HG03103 (cell line): ENCODE results near the gene ZNF195.
"Not testable (repeated sequence)": the region's sequence is repeated elsewhere in the genome, so short reads cannot be mapped to it uniquely, and the experiment has no call there.

Source experiments
- ATAC-seq: cut with Tn5 transposase; IDR thresholded peaks from one replicate; pipeline ENCODE4 v1.9.1; 2021; ENCODE audit warnings: low read depth; ENCODE audit not compliant: unreplicated experiment

The ZNF195 gene

DNA sequence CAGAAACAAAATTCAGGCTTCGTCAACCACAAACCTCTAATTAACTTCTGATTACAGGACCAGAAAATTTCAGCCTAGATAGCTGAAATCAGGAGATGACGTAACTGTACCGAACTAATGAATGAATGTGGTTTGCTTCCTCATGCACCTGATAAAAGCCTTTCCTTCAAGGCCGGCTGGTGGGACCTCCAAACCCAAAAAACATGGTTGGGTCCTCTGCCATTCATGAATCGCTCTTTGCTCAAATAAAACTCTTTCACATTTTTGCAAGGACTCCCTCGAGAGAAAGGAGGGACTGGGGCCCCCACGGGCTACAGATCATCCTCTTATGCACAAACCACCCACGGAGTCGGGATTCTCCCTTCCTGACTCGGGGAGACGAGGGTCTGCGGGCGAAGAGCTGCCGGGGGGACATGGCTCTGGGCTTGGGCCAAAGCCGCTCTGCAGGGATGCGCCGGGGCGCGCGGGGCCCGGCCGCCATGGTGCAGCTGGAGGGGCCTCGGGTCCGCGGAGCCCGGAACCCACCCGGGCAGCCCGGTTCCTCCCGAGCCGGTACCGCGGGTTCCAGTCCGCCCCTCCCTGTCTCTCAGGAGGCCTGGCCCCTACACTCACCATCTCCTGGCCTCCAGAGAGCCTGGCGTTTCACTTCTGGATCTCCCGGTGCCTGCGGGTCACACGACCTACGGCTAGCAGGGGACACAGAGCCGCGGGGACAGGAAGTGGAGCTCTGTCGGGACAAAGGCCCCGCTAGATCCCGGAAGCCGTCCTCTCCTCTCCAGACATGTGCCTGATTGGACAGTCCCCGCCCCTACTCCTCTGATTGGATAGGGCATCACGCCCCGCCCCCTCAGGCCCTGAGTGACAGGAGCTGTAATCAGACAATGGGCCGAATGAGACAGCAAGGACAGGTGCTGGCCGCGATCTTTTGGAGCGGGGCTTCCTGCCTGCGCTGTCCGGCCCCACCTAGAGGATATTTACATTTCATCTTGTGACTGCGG is at the start of gene ZNF195:
Gene ZNF195, minus strand, starts transcription at position 721 of the 998 bp plus-strand sequence. Its CDS starts 106 bp downstream, at position 615.
- ATAC-seq, result peak; percentile 99

GRCh38 chr11:3428076-3428475 is 49.1 kb upstream of the ZNF195 start:
- not testable (repeated sequence) for ATAC-seq

- ATAC-seq, result not testable (repeated sequence)
Measured at GRCh38 chr11:3426541-3426940, 47.6 kb upstream of the ZNF195 start.

- not testable (repeated sequence) for ATAC-seq
Measured at GRCh38 chr11:3423928-3424327, 45.0 kb upstream of the ZNF195 start.

- ATAC-seq, result not testable (repeated sequence)
Measured at GRCh38 chr11:3423138-3423731, 44.3 kb upstream of the ZNF195 start.

GRCh38 chr11:3422380-3423137 is 43.6 kb upstream of the ZNF195 start:
- peak; percentile 87 for ATAC-seq

GRCh38 chr11:3421608-3422379 is 42.8 kb upstream of the ZNF195 start:
- ATAC-seq, result not testable (repeated sequence)

DNA sequence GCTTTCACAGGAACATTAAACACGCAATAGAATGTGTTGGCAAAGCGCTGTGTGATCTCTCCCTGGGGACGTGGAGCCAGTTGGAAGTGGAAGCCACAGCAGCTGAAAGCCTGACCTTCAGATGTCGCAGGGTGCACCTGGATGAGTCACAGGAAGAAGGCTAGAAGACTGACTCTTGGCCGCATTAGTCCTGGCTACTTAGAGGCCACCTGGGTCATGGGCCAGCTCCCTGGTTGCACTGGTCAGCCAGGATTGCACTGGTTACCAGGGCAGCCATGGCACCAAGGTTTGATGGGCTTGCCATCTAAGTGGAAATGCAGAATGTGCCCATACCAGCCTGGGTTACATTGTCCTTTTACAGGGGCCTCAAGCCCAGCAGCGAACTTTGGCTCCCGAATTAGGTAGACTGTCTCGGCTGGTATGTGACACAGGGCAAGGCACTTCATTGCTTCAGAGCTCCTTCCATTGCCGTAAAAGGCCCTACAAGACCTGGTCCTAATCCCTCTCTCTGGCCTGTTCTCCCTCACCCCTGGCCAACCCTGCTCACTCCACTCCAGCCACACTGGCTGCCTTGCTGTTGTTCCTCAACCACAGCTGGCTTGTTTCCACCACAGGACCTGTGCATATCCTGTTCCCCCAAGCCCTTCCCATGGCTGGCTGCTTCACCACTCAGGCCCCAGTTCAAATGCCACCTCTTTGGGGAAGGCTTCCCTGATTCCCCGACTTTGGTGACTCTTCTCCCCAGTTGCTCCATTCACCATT is 41.5 kb upstream of the ZNF195 start:
- not testable (repeated sequence) for ATAC-seq

DNA sequence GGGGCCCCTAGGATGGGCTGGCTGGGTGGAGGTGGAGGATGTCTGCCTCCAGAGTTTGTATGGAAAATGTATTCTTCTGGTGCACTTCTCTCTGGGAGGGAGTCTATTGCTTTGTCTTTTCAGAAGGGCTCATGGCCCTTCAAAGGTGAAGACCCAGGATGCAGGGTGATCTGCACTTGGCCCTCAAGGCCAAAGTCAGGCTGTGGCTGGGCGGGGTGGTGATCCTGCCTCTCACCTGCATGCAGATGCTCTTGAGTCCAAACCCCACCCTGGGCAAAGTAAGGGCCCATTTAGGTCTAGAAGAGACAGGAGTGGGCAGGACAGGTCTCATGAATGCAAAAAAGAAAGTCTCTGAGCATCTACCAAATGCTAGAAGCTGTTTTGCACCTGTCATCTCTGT is 40.5 kb upstream of the ZNF195 start:
- not testable (repeated sequence) for ATAC-seq

DNA sequence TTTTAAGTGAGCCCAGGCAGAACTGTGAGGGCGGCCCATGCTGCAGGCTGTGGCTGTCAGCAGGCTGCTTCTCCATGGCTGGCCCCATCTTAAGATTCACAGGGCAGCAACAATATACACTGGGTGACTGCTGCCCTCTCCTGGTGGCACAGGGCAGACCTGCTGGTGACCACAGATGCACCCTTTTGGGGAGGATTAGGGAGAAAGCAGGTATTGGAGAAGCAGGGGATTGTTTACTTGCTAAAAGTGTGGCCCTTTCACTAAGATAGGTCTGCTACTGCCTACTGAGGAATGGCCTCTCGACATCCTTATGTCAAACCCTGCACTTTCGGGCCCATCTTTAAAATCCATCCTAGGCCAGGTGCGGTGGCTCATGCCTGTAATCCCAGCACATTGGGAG is 38.1 kb upstream of the ZNF195 start:
- ATAC-seq, result not testable (repeated sequence)

GRCh38 chr11:3415301-3415700 is 36.4 kb upstream of the ZNF195 start:
- ATAC-seq, result not testable (repeated sequence)

DNA sequence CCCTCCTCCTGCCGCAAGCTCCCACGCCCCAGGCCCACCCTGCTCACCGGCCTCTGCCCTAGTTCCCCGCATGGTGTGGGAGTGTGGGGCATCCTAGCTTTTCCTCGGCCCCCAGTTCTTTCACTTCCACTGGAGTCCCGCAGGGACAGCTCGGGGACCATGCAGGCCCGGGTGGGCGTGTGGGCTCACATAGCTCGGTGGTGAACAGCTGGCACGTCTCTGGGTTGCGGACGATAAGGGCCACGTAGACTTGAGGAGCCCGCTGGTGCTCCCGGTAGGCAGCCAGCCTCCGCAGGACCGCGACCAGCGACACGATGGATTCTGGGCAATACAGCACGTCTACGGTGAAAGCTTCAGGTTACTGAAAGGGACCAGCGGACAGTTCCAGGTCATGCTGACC is 34.7 kb upstream of the ZNF195 start:
- not testable (repeated sequence) for ATAC-seq

DNA sequence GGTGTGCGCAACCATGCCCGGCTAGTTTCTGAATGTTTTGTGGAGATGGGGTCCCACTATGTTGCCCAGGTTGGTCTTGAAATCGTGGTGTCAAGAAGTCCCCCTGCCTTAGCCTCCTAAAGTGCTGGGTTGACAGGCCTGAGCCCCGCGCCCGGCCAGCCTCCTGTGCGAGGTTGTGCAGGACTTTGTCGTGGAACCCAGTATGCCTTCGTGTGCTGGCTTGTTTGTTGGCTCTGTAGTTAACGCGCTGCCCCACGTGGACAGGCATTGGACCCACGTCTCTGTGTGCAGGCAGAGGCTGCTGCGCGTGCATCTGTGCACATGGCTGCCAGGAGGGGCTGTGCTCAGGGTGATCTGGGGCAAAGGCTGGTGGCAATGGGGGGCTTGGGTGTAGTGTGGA is 33.9 kb upstream of the ZNF195 start:
- ATAC-seq, result no peak

DNA sequence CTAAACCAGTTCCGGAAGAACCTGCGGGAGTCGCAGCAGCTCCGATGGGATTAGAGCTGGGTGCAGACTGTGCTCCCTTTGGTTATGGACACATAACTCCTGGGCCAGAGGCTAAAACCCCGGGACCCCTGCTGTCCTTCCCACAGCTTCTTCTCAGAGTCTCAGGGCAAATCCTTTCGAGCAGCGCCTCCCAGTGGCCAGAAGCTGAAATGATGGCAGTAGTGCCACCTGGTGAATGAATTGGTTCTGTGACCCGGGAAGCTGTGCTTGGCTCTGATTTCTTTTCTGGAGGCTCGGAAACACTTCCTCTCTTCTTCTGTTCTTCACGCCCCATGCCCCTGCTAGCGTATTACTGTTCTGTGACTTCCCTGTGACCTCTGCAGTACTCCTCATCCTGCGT is 29.8 kb upstream of the ZNF195 start:
- not testable (repeated sequence) for ATAC-seq

DNA sequence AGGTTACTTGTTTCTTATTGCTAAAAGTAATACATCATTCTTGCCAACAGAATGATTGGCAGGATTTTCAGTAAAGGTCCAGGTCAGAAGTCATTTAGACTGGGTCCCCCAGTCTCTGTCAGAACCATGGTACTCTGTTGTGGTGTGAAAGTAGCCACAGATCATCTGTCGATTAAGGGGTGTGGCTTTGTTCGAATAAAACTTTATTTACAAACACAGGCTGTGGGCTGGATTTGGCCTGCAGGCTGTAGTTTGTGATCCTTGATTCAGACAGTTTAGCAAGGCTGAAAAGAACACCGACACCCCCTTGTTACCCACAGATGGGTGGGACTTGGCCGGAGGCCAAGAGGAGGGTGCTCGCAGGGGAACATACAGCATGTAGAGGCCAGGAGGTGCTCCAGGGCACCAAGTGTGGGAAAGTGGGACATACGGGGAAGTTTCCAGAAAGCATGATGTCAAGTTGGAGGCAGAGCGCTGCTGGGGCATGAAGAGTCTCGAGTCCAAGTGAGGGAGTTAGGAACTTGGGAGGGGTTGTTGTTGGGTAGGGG is 29.2 kb upstream of the ZNF195 start:
- not testable (repeated sequence) for ATAC-seq

DNA sequence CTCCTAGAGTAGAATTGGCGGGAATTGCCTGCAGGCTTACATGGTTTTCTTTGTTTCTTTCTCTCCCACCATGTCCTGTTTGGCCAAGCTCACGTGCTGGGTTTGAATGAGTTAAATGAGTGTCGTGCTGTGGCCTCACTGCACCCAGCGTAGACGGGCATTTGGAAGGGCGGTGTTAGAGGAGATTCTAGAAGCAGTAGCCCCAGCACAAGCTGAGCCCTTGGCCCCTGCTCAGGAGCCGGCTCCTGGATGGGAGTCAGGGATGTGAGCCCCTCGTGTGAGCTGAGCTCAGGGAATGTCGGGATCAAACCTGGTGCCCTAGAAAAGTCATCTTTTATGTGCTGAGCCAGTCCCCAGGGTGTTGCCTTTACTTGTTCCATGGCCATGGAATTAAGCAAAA is 28.0 kb upstream of the ZNF195 start:
- not testable (repeated sequence) for ATAC-seq

- ATAC-seq, result not testable (repeated sequence)
Measured at GRCh38 chr11:3406223-3406875, 27.4 kb upstream of the ZNF195 start.

- ATAC-seq, result not testable (repeated sequence)
Measured at GRCh38 chr11:3404076-3404925, 25.4 kb upstream of the ZNF195 start.
